GM21825 (cell line): ENCODE results near the gene KRT5.

Experiments used
- ATAC-seq: cut with Tn5 transposase; IDR thresholded peaks from one replicate; pipeline ENCODE4 v1.9.1; 2021; ENCODE audit warnings: mild to moderate bottlenecking, moderate library complexity; ENCODE audit not compliant: unreplicated experiment

KRT5 gene

GRCh38 chr12:52539083-52539820 lies 19.1 kb upstream of the KRT5 start:
- ATAC-seq: no peak

GRCh38 chr12:52537101-52537500 lies 16.9 kb upstream of the KRT5 start:
- ATAC-seq: no peak

DNA sequence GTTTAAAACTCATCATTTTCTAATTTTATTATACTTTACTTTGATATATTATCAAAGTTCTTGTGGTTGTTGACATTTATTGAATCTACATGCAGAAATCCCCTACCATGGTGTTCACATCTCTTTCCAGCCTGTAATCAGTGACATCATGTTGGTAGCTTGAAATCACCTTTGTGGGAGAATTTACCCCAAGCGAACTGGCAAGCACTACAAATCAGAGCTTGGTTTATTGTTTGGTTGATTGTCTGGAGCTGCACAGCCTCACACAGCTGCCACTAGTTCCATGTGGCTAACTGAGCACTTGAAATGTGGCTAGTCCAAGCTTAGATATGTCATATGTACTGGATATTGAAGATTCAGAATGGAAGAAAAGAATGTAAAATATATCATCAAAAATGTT lies 15.4 kb upstream of the KRT5 start:
- no peak for ATAC-seq

GRCh38 chr12:52534482-52534881 lies 14.3 kb upstream of the KRT5 start:
- ATAC-seq: no peak

GRCh38 chr12:52533686-52534470 lies 13.7 kb upstream of the KRT5 start:
- no peak for ATAC-seq

DNA sequence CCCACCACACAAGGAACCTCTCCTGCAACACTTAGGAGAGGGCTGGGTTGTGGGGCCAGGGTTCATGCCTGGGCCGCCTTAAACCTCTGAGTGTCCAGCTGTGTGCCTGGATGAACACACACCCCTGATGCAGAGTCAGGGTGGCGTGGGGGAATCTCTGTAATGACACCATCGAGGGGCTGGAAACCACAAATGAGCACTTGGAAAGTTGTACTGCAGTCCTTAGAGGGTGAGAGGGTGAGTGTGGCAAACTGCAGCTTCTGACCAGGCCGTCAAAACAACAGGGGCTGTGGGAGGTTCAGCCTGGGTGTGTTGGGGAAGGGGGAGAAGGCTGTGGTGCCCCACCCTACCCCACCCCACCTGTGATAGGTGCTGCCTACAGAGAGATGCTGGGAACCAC lies 12.4 kb upstream of the KRT5 start:
- ATAC-seq: no peak

GRCh38 chr12:52531566-52532300 lies 11.5 kb upstream of the KRT5 start:
- no peak for ATAC-seq

DNA sequence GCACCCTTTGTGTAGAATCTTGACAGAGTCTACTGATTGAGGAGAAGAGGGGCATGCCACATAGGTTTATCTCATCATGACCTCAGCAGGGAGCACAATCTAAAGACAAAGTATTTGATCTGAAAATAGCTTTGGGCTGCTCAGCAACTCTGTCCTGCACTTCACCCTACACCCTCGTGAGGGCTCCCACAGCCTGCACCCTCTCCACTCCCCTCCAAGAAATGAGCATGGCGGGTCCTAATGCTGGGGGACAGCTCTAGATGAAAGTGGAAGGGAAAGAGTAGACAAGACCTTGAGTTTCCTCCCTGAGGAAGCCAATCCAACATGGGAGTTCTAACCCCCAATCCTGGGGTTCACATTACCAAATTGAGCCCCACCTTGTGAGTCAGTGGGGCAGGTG lies 10.7 kb upstream of the KRT5 start:
- no peak for ATAC-seq

DNA sequence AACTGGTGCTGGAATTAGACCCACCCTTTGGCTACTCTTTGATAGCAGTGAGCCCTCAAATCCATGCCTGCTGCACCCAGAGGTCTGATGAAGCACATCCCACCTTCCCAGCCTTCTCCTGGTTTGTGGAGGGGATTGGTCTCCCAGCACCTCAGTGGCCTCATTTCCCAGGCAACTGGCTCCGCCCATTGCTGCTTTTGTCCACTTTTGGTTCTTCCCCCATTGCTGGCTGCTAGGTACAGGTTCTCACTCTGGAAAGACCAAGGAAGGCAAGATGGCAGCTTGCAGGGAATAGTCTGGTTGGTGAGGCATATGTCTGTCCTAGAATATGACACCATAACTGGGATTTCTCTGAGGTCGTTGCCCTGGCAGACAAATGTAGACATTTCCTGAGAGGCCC lies 10.2 kb upstream of the KRT5 start:
- no peak for ATAC-seq

- ATAC-seq: no peak
These were observed 9.7 kb upstream of the KRT5 start for GRCh38 chr12:52529846-52530245.

DNA sequence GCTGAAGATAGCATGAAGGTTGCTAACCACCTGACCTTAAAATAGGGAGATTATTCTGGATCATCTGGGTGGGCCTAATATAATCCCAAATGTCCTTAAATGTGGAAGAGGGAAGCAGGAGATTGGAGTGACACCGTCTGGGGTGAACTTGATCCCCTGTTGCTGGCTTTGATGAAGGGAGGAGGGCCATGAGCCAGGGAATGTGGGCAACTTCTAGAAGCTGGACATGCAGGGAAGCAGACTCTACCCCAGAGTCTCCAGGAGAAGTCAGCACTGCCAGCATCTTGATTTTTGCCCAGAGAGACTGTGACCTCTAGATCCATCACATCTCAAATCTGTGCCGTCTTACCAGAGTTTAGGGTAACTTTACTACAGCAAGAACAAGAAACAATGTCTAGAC lies 9.2 kb upstream of the KRT5 start:
- ATAC-seq: no peak

DNA sequence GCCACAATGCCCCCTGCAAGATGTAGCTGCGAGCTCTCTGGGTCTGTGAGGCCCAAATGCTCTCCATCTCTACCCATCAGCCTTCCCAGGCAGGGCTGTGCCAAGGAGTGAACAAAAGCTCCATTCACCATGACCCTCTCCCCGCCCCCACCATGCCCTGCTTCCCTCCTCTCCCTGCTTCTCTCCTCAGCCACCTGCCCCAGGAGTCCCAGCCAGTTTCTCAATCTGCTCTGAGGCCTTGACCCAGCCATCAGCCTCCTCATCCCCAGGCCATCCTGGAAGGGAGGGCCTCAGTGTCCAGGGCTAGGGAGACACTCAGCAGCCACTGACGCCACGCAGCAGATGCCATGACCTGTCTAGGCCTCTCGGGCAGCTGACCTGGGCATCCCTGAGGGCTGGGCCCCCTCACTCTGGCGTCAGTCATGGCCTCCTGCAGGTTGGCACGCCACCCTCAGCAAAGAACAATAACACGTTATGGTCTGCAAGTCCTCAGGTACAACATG lies 8.5 kb upstream of the KRT5 start:
- ATAC-seq: no peak

GRCh38 chr12:52527121-52527800 lies 7.1 kb upstream of the KRT5 start:
- ATAC-seq: no peak

- no peak for ATAC-seq
These were observed 6.3 kb upstream of the KRT5 start for GRCh38 chr12:52526511-52526951.

DNA sequence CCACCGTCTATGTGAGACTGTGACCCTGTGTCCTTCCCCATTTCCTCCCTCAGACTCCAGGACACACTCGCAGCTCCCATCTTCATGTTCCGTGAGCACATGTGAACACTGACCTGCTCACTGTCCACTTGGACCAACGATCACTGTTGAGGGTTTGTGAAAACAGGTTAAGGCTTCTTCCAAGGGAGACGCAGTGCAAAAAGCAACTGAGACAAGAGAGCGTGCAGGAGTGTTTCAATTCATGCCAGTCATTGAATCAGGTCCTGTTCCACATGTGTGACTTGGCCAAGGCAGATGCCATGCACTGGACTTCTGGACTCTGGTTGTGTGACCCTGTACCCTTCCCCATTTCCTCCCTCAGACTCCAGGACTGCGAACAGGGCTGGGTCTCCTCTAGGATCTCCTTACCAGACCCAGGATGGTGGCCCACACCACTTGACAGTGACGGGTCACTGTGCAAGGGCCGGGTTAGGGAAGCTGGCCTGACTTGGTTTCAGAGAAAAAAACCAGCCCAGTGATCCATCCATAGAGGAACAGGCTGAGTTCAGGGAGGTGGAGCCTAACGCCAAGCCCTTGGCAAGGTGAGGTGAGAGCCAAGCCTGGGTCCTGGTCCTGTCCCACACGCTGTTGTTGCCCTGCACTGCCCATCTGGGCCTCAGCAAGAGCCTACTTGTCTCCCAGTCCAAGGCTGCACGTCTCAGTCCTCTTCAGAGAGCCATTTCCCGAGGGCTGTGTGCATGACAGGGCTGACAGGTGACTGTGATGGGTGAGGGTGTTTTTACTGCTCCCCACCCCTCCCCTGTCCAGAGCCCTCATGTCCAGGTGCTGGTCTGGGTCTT lies 5.7 kb upstream of the KRT5 start:
- no peak for ATAC-seq

DNA sequence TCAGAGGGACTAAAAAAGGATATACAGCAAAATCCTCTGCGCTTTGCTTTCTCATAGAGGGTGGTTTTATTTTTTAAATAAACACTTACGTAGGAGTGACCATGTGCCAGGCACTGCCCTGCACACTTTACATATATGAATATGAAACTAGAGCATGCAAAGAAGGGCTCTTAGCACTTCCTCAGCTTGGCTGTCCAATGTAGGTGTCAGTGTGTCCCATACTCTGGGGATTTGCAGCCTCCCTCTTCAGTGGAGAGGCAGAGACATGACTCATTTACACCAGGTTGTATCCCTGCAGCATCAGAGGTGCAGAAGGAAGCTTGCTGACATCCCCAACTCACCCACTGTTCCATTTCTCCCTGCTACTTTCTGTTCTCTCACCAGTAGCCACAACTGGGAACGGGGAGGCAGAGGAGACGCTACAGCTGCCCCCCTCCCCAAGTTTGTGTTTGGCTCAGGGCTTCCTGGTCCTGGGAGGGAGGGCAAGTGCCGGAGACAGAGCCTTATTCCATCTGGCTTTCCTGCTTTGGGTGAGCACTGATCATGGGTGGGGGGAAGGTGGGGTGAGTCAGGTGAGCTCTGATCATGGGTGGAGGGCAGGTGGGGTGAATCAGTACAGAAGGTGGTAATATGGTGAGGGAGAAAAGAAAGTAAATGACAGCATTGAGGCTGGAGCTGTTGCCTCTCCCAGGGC lies 4.9 kb upstream of the KRT5 start:
- no peak for ATAC-seq

DNA sequence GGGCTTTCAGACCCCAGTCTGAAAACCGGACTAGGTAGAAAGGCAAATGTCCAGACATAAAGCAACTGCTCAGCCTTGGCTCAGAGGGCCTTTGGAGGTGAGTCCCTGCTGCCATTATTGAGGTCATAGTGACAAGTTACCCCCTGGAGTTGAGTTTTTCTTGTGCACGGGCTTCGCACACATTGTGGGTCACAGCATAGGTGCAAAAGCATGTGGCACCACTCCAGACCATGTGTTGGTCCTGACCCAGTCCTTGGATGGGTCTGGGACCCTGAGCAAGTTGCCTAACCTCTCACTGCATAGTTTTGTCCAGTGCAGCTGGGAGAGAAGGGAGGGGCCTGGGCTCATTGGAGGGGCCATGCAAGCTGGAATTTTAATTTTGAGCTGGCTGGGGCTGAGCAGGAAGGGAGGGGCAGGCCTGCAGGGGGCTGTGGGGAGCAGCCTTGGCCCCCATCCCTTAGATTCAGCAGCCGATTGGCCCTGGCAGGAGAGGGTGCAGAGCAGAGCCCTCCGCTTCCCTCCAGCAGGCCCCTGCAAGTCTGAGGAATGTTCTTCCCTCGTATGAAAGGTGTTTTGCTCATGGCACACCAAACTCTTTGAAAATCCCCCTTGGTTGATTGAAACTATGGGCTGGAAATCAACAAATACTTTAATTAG lies 4.2 kb upstream of the KRT5 start:
- no peak for ATAC-seq

DNA sequence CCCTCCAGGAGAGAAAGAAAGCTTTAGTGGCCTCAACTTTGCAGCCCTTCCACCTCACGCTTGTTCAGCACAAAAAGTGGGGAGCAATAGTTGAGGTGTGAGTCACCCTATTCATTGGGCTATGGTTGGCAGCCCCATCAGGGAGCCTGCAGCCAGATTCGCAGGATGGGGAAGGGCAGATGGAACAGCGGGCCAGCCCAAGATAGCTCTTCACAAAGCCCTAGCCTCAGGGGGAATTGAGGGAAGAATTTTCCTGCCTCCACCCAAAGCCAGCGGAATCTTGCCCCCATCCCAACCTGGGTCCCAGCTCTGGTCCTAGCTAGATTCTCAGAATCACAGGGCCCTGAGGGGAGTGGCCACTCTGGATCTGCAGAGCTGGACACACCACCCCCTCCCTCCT lies 3.6 kb upstream of the KRT5 start:
- no peak for ATAC-seq
